Right lobe of liver (tissue), 4 donors: ENCODE results near the gene UNC13D.

Experiments
- CTCF ChIP-seq, 4 donors: fragments of 200-600 bp in 3 of 4; fragments of 450-650 bp in 1 of 4; IDR thresholded peaks; one replicate each; pipeline versions ENCODE4 v1.5.1 to v1.8.0; 2016 to 2022; ENCODE audit warnings: antibody characterized with exemption in 4 of 4, mild to moderate bottlenecking in 2 of 4
- POLR2A ChIP-seq: fragments of 450-650 bp; IDR thresholded peaks from one replicate; pipeline ENCODE4 v1.6.1; 2017; ENCODE audit warnings: antibody characterized with exemption, mild to moderate bottlenecking
- donor health status: DM: no; HTN: no; CAD: no.
- donor health status: DM: no; HTN: no; CAD: no.
- donor health status: DM: no; HTN: yes; CAD: no.

GRCh38 chr17:75869282-75870141, 25.3 kb upstream of the UNC13D start:
- TF ChIP-seq CTCF (IDR thresholded peaks at IDR 0.05): no peak
- TF ChIP-seq POLR2A: no peak
